ENCODE data around the gene VRK1. TPM values are rescaled to one million over a fixed set of nuclear protein-coding genes. Genes with fewer than 3 reads are reported as not detected.

The VRK1 gene
- total RNA-seq, 1 experiment from 2014 or later, result 39.1 TPM

- H3K9ac ChIP-seq (ENCODE audit: low read length), result no peak overlapping the region
- no TSS peak for BruUV-seq (replicated peaks)
- no peak for ATAC-seq
- no peak for TF ChIP-seq EZH2 (IDR thresholded peaks at IDR 0.05; ENCODE audit: low read length, unreplicated experiment)
- H4K20me1 ChIP-seq (ENCODE audit: low read length), result no peaks in the 10 kb centered on the region
- no peaks in the 10 kb centered on the region for H3K9me2 ChIP-seq (replicated peaks; ENCODE audit: low read length)
- no peak for DNase-seq
- no peak overlapping the region for H3K4me3 ChIP-seq (ENCODE audit: low read length)
- no peak overlapping the region for H3K27ac ChIP-seq (ENCODE audit: low read length)
- no peaks in the 10 kb centered on the region for H3K4me1 ChIP-seq (ENCODE audit: insufficient read depth, low read length)
- no peaks in the 10 kb centered on the region for H3K9me3 ChIP-seq (ENCODE audit: low read length)
- ChIA-PET CTCF (no interaction called here), POLR2A (ENCODE audit: unreplicated experiment) (no interaction called here)
- H3F3A ChIP-seq (ENCODE audit: low read length, unreplicated experiment), result no peaks in the 10 kb centered on the region
- no peak overlapping the region for H2AFZ ChIP-seq (ENCODE audit: low read length)
- H3K27me3 ChIP-seq (ENCODE audit: low read length), result no peaks in the 10 kb centered on the region
- intact Hi-C loops (cut with micrococcal nuclease), result no loop called here
- no peaks in the 10 kb centered on the region for H3K79me2 ChIP-seq (ENCODE audit: low read length)
- H3K4me2 ChIP-seq (ENCODE audit: low read length), result no peak overlapping the region
- H3K36me3 ChIP-seq (ENCODE audit: low read depth, low read length), result no peaks in the 10 kb centered on the region
These were observed 123.6 kb downstream of the VRK1 start for GRCh38 chr14:96920820-96921219.

DNA sequence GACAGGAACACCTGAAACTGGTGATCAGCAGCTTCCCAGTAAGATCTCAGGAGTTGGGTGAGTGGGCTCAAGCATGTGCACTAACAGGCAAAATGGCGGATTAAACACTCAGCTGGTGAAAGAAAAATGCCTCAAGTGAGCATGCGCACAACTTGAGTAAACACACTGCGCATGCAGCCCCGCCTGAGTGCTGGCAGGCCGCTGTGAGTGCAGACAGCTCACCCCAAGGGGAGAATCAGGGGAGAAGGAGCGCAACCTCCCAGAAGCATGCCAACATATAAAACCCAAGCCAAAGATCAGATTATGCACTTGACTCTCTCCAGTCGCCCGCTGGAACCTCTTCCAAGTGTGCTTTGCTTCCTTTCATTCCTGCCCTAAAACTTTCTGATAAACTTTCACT is 125.8 kb downstream of the VRK1 start:
- ChIA-PET POLR2A (ENCODE audit: unreplicated experiment) (no interaction called here), CTCF (no interaction called here)
- no TSS peak for BruUV-seq (replicated peaks)
- no peak overlapping the region for H3K4me2 ChIP-seq (ENCODE audit: low read length)
- intact Hi-C loops (cut with micrococcal nuclease), result no loop called here
- ATAC-seq (no peak), DNase-seq (no peak)
- H3K79me2 ChIP-seq (ENCODE audit: low read length), result no peaks in the 10 kb centered on the region
- no peaks in the 10 kb centered on the region for H3F3A ChIP-seq (ENCODE audit: low read length, unreplicated experiment)
- no peaks in the 10 kb centered on the region for H4K20me1 ChIP-seq (ENCODE audit: low read length)
- H3K4me1 ChIP-seq (ENCODE audit: insufficient read depth, low read length), result no peaks in the 10 kb centered on the region
- H3K27me3 ChIP-seq (ENCODE audit: low read length), result no peaks in the 10 kb centered on the region
- H3K27ac ChIP-seq (ENCODE audit: low read length), result no peak overlapping the region
- no peak overlapping the region for H3K4me3 ChIP-seq (ENCODE audit: low read length)
- no peaks in the 10 kb centered on the region for H3K9me3 ChIP-seq (ENCODE audit: low read length)
- no peak overlapping the region for H3K9ac ChIP-seq (ENCODE audit: low read length)
- H3K9me2 ChIP-seq (replicated peaks; ENCODE audit: low read length), result no peaks in the 10 kb centered on the region
- no peaks in the 10 kb centered on the region for H3K36me3 ChIP-seq (ENCODE audit: low read depth, low read length)
- no peak for TF ChIP-seq EZH2phosphoT487 (IDR thresholded peaks at IDR 0.05; ENCODE audit: borderline replicate concordance, low read length)
- no peak for TF ChIP-seq EZH2 (IDR thresholded peaks at IDR 0.05; ENCODE audit: low read length, unreplicated experiment)
- TF ChIP-seq, protein P1, sequence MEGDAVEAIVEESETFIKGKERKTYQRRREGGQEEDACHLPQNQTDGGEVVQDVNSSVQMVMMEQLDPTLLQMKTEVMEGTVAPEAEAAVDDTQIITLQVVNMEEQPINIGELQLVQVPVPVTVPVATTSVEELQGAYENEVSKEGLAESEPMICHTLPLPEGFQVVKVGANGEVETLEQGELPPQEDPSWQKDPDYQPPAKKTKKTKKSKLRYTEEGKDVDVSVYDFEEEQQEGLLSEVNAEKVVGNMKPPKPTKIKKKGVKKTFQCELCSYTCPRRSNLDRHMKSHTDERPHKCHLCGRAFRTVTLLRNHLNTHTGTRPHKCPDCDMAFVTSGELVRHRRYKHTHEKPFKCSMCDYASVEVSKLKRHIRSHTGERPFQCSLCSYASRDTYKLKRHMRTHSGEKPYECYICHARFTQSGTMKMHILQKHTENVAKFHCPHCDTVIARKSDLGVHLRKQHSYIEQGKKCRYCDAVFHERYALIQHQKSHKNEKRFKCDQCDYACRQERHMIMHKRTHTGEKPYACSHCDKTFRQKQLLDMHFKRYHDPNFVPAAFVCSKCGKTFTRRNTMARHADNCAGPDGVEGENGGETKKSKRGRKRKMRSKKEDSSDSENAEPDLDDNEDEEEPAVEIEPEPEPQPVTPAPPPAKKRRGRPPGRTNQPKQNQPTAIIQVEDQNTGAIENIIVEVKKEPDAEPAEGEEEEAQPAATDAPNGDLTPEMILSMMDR (conservative IDR thresholded peaks at IDR 0.05; ENCODE audit: low read depth, low read length), result no peak
- no peak overlapping the region for H2AFZ ChIP-seq (ENCODE audit: low read length)

GRCh38 chr14:96925422-96925821 is 128.2 kb downstream of the VRK1 start:
- Histone ChIP-seq H3K4me1 (ENCODE audit: insufficient read depth, low read length) (no peaks in the 10 kb centered on the region), H3K27me3 (ENCODE audit: low read length) (no peaks in the 10 kb centered on the region), H3F3A (ENCODE audit: low read length, unreplicated experiment) (no peaks in the 10 kb centered on the region), H2AFZ (ENCODE audit: low read length) (no peak overlapping the region), H3K79me2 (ENCODE audit: low read length) (no peaks in the 10 kb centered on the region), H3K4me3 (ENCODE audit: low read length) (no peak overlapping the region), H3K27ac (ENCODE audit: low read length) (no peak overlapping the region), H3K4me2 (ENCODE audit: low read length) (no peak overlapping the region), H3K36me3 (ENCODE audit: low read depth, low read length) (no peaks in the 10 kb centered on the region), H4K20me1 (ENCODE audit: low read length) (no peaks in the 10 kb centered on the region), H3K9ac (ENCODE audit: low read length) (no peak overlapping the region), H3K9me2 (replicated peaks; ENCODE audit: low read length) (no peaks in the 10 kb centered on the region), H3K9me3 (ENCODE audit: low read length) (no peaks in the 10 kb centered on the region)
- ATAC-seq (no peak), DNase-seq (no peak)
- TF ChIP-seq EZH2phosphoT487 (IDR thresholded peaks at IDR 0.05; ENCODE audit: borderline replicate concordance, low read length) (no peak), EZH2 (IDR thresholded peaks at IDR 0.05; ENCODE audit: low read length, unreplicated experiment) (no peak)
- TF ChIP-seq, protein P1 (conservative IDR thresholded peaks at IDR 0.05; ENCODE audit: low read depth, low read length), result no peak
- intact Hi-C loops (cut with micrococcal nuclease), result no loop called here
- POLR2A ChIA-PET (ENCODE audit: unreplicated experiment), result no interaction called here
- no TSS peak for BruUV-seq (replicated peaks)
- CTCF ChIA-PET, result no interaction called here

All from PC-3 (cell line).